Activated CD4-positive, alpha-beta T cell treated with anti-CD3 and anti-CD28 coated beads for 1 hour (primary cell): ENCODE measurements around the gene CD300H.

Source experiments
- DNase-seq: peaks from one replicate; pipeline ENCODE4 v3.0.0-alpha.2; 2020

Gene CD300H

DNA sequence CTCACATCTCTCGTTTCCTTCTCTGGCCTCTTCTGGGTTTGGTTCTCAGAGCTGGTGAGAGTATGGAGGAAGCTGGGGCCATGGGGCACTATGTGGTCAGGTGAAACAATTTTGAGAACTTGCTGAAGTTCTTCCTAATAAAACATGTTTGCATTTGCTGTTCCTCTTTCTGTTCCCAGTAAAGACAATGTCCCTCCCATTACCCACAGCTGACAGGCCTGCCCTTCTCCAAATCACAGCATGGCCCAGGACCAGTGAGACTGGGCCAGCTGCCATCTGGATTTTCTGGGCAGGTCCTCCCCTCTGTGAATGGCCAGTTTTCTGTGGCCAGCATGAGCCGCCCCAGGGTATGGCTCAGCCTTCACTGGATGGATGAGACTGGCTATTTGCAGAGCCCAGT lies at the start of gene CD300H:
Gene CD300H, minus strand, starts transcription at position 113 of the 400 bp plus-strand sequence.
- DNase-seq: no peak

DNA sequence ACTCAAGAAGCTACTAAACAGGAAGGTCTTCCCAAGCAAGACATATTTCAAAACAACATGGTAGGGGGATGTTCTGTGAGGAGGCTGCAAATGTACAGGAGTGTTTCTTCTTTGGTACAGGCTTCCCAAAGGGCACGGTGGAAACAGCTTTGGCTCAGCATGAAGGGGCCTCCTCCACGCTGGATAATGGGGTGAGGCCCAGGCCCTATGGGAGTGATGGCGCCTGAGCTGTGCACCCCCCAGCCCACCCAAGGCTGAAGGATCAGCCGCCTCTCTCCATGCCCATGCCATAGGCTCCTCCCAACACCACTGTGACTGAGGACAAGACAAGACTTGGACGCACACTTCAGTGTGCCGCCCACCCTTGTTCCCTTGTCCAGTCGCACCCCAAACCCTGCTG lies 49.4 kb upstream of the CD300H start:
- DNase-seq: no peak

- DNase-seq: no peak
Observed at GRCh38 chr17:74612046-74612445, 44.7 kb upstream of the CD300H start.

DNA sequence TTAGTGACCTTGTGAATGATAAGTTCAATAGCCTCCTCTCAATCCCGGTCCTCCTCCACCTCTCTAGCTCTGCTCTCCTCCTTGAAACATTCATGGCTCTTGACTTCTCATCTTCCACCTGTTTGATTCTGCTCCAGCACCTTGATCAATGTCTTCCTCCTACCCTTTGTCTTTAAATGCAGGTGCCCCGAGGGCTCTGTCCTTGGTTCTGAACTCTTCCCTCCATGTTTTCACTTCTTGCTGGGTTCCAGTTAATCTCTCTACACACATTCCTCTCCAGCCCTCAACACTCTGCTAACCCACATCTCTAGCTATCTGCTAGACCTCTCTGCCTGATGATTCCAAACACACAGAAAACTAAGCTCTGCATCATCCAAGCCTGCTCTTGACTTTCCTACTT lies 42.8 kb upstream of the CD300H start:
- DNase-seq: no peak

- DNase-seq: no peak
Observed at GRCh38 chr17:74608511-74608910, 41.2 kb upstream of the CD300H start.

GRCh38 chr17:74607221-74607620 lies 39.9 kb upstream of the CD300H start:
- DNase-seq: no peak

DNA sequence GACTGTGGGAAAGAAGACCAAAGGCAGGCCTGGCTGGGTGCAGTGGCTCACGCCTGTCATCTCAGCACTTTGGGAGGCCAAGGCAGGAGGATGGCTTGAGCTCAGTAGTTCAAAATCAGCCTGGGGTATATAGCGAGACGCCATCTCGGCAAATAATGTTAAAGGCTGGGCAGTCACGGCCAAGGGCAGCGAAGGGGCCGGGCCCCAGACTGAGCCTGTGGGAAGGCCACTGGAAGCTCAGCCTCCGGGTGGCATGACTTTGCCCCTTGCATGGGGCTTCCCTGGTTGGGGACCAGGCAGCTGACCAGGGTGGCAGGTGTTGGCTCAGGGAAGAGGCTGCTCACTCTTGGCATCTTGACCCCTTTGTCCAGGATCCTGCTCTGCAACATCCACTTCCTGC lies 38.7 kb upstream of the CD300H start:
- DNase-seq: no peak

- DNase-seq: no peak
Observed at GRCh38 chr17:74605361-74605760, 38.1 kb upstream of the CD300H start.

GRCh38 chr17:74604761-74605160 lies 37.5 kb upstream of the CD300H start:
- no peak for DNase-seq

DNA sequence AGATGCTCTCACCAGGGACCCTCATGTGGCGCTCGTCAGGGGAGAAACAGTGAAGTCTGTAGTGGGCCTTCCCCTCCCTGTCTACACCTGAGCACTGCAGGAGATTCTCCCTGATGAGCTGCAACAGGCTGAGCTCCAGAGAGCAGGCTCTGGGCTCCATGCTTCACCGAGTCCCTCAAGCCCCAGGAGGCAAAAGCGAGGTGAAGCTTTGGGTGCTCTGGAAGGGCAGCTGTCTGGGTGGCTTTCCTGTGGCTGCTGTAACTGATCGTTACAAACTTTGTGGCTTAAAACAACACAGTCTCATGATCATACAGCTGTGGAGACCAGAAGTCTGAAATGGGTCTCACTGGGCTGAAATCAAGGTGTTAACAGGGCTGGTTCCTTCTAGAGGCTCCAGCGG lies 36.9 kb upstream of the CD300H start:
- no peak for DNase-seq

GRCh38 chr17:74603746-74604145 lies 36.4 kb upstream of the CD300H start:
- no peak for DNase-seq

GRCh38 chr17:74603037-74603635 lies 35.8 kb upstream of the CD300H start:
- DNase-seq: no peak

DNA sequence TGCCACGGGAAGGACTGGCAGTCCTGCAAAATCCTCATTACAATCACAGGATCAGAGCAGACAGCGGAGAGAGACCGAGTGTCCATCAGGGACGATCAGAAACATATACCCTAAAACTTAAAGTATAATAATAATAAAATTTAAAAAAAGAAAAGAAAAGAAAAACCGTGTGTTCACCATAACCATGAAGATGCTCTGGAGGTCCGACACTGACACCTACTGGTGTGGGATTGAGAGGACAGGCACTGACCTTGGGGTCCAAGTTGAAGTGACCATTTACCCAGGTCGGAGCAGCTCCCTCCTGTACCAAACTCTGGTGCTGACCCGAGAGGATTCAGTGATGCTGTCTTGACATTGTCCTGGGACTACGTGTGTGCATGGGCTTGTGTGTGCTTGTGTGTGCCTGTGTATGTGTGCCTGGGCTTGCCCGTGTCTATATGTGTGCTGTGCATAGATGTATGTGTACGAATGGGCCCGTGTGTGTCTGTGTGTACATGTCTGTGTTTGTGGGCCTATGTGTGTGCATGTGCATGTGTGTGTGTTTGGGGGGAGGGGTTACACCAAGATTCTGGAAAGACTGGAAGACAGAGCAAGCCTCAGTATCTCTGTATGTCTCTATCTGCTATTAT lies 34.7 kb upstream of the CD300H start:
- DNase-seq: no peak

- DNase-seq: no peak
Observed at GRCh38 chr17:74599448-74599939, 32.2 kb upstream of the CD300H start.

- no peak for DNase-seq
Observed at GRCh38 chr17:74599023-74599399, 31.7 kb upstream of the CD300H start.

- DNase-seq: no peak
Observed at GRCh38 chr17:74598346-74599022, 31.2 kb upstream of the CD300H start.

DNA sequence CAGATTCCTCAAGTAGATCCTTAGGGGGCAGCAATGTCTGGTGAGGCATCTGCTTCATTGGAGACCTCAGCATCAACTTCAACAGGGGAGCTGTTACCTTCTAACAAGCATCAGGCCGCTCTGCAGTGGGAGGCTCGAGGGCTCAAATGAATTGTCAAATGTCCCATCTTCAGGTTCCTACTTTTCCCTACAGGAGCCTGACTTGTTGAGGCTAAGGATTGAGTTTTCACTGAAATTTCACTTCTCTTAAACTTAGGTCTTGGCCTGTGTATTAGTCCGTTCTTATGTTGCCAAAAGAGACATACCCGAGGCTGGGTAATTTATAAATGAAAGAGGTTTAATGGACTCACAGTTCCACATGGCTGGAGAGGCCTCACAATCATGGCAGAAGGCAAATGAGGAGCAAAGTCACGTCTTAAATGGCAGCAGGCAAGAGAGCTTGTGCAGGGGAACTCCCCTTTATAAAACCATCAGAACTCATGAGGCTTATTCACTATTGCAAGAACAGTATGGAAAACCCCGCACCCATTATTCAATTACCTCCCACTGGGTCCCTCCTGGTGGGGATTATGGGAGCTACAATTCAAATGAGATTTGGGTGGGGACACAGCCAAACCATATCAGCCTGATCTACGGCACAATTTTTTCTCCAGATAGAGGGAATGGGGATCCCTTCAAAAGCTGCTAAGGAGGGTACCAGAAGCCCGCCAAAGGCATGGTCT lies 29.9 kb upstream of the CD300H start:
- no peak for DNase-seq

- DNase-seq: no peak
Observed at GRCh38 chr17:74595037-74595750, 27.9 kb upstream of the CD300H start.

DNA sequence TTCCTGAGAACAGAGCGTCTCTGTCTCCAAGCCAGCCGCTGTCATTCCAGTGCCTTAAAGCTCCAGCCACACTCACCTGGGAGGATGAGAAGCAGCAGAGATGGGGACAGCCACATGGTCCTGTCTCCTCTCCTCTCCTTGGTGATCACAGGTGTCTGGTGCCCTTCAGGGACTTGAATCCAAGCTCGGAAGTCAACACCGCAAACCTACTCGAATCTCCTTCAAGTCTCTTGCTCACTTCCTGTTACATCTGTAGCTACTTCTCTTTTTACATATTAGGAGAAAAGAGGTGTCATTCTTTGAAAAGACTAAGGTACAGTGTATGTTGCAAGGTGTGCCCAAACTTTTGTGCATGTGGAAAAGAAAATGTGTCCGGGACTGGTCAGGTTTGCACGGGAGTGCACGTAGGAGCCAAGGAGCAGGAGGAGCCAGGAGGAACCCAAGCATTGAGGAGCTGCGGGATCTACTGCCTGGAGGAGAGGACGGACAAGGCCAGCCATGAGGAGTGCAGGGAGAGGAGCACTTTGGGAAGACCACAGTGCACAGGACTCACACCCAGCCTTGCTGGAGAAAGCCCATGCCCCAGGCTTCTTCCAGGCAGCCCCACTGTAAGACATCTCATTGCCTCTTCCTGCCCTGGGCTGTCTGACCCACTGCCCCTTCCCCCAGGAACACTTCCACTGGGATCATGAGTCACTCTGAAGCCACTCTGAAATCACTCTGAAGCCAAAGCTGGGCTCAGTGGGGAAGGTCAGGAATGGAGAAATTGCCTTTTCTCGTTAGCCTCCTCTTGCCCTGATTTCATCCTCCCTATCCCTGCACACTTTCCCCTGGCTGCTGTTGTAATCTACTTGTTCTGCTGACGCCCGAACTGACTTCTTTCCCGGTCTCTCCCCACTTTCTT lies 25.0 kb upstream of the CD300H start, which contains the start of gene CD300LD:
Gene CD300LD, minus strand, starts transcription at position 197 of the 904 bp plus-strand sequence. Its CDS starts 81 bp downstream, at position 116.
- DNase-seq: no peak

DNA sequence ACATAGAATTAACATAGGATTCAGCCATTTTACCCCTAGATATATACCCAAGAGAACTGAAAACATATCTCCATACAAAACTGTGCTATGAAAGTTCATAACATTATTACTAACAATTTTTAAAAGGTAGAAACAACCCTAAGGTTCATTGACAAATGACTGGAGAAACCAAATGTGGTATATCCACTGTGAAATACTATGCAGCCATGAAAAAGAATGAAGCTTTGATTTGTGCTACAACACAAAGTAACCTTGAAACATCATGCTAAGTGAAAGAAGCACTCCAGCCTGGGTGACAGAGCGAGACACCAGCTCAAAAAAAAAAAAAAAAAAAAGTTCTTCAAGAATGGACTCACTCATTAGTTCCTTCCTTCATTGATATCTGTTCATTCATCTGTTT lies 24.2 kb upstream of the CD300H start:
- no peak for DNase-seq

DNA sequence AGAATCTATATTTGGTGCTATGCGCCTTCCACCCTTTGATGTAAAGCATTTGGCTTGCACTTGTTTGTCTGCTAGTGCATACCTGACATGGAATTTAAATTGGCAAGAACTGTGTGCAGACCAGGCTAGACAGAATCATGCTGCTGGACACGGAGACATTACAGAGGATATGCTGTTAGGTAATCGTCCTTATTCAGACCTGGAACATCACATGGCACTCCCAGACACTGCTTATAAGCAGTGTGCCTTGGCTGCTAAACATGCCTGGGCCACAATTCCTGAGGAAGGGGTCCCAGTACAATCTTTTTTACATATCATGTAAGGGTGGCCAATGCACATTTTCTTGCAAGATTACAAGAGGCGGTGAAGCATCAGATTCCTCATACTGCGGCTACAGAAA lies 18.4 kb upstream of the CD300H start:
- DNase-seq: no peak
